Inflammatory macrophage treated with lipopolysaccharide for 1 hour (primary cell): ENCODE data around the gene TMEM174.

ENCODE experiments used
- DNase-seq, 2 donors: peaks; one replicate each; pipeline ENCODE4 v3.0.0-alpha.2; 2020 to 2022

TMEM174 gene

DNA sequence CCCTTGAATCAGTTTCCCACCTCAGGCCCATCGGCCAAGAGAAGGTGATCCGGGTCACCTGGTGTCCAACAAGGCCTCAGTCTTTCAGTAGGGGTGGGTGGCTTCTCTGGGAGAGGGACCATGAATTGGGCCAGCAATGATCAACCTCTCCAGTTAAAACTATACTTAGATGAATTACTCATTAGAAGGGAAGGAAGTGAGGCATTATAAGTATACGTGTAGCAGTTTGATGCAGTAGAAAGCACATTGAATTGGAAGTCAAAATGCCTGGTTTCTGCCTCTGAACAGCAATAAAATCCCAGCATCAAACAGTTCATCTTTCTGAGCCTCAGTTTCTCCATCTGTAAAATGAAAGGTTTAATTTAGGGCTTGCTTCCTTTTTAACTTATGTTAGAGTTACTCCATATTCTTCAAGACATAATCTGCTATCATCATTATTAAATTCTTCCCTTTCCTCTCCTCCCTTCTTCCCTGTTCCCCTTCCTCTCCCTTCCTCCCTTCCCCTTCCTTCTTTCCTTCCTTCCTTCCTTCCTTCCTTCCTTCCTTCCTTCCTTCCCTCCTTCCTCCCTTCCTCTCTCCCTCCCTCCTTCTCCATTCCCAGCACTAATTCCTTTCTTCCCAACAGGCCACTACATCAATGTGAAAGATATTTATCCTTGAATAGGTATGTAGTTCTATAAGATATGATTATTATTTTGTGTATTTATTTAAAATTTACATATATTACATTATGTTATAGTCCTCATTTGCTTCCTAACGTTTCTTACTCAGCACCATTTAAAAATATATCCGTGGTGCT lies 18.6 kb upstream of the TMEM174 start:
- DNase-seq = no peak

- no peak for DNase-seq
Observed at GRCh38 chr5:73155271-73156222, 17.4 kb upstream of the TMEM174 start.

DNA sequence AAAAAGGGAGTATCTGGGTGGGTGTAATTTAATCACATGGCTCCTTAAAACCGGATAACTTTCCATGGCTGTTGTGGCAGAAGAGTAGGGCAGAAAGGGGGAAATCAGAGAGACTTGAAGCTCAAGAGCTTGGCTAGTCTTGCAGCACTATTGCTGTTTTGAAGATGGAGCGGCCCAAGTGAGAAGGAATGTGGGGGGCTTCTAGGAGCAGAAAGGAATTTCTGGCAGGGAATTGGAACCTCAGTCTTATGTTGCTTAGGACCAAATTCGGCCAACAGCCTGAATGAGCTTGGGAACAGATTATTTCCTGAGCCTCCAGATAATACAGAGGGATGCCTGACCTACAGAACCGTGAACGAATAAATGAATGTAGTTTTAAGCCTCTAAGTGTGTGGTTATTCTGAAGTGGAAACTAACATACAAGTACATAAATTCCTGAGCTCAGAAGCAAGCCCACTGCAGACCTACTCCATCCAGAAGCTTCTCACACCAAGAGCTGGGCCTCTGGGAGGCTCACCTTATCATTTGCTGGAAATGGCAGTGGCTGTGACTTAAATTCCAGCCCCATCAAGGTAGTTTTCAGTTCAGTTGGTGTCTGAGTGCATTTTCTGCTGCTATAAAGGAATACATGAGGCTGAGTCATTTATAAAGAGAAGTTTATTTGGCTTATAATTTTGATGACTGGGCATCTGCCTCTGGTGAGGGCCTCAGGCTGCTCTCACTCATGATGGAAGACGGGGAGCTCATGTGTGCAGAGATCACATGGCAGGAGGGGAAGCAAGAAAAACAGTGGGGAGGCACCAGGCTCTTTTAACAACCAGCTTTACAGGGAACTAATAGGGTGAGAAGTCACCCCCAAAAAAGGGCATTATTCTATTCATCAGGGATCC lies 15.3 kb upstream of the TMEM174 start:
- DNase-seq = no peak

DNA sequence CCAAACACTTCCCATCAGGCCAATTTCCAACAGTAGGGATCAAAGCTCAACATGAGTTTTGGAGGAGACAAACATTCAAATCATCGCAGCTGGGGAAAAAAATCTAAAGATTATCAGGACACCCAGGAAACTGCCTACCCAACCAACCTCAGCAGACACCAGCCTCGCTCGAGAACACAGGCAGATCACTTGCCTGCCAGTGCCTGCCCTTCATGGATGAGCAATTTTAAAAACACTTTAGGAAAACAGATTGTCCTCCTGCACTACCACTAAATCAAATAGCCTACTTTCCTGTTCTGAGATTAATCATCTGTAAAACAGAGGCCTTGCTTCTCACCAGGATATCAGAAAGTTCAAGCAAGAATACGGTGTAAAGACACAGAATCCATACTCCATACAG lies 14.7 kb upstream of the TMEM174 start:
- DNase-seq = no peak

- DNase-seq = peak in 1 of 2 donors; percentile 2
Observed at GRCh38 chr5:73160239-73160671, 12.7 kb upstream of the TMEM174 start.

DNA sequence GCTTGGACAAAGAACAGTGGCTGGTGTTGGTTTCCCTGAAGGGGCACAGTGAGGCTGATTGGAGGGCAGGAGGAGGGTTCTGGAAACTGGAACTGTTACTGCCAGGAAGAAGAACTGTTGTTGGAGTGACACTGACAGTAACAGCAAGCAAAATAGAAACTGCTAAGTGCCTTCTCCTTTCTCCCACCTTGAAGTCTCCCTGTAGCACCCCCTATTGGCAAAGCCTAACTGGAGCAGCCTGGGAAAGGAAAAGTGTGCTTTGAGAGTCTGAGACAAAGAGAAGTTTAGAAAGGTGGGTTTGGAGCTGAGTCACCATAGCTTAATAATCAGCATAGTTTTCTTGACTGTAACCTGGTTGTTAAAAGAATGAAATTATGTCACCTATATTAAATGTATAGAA lies 2.5 kb upstream of the TMEM174 start:
- DNase-seq = peak; percentile 15 to 62

- no peak for DNase-seq
Observed at GRCh38 chr5:73171495-73171894, 1.5 kb upstream of the TMEM174 start.

- no peak for DNase-seq
Observed at GRCh38 chr5:73174100-73174815, 1.3 kb downstream of the TMEM174 start.

DNA sequence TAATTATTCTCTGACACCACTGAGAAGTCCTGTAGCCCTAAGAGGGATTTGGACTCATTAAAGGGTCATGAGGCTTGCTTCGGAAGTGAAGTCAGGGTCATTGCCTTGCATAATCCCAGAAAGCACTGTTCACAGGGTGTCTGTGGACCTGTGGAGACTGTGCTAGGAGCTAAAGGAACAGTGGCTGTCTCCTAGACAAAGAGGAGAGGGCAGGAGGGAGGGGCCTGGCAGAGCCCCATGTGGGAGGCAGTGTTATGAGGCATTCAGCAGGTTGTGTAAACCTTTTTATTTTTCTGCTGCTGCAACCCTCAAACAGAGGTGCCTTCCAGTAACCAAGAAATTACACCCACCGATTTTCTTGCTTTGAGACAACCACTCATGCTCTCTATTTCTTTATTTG lies 3.3 kb downstream of the TMEM174 start:
- no peak for DNase-seq

DNA sequence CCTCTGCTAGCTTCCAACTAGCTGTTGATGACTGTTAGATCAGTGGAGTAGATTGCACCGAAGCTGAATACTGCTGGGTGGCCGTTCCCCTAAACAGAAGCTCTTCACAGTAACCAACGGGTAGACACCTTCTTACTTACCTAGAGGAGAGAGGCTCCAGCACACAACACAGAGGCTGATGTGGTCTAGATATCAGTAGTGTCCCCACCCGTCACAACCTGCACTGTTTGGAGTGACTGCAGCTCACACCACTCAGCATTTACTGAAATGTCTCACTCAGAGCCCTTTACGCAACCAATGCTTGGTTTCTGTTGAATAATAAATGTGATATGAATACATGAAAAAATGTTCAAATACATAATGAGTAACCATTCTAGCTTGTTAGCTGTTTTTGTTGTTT lies 5.3 kb downstream of the TMEM174 start:
- no peak for DNase-seq

GRCh38 chr5:73179730-73180129 lies 6.7 kb downstream of the TMEM174 start:
- no peak for DNase-seq

- no peak for DNase-seq
Observed at GRCh38 chr5:73180566-73180965, 7.6 kb downstream of the TMEM174 start.

GRCh38 chr5:73182307-73182706 lies 9.3 kb downstream of the TMEM174 start:
- no peak for DNase-seq

DNA sequence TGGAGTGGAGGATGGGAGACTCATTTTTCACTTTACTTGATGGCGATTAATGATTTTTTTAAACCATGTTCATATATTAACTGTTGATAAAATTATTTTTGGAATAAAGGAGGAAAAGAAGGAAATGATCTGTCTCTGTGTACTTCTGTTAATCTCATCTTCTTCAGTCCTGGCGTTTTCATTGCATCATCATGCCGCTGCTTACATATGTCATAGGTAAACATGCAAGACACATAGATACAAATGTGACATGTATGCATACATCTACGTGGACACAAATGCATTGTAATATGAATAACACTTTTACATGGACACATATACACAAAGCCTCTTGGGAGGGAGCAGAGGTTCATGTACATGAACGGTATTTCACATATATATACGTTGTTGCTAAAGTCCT lies 10.0 kb downstream of the TMEM174 start:
- no peak for DNase-seq

GRCh38 chr5:73183481-73183891 lies 10.5 kb downstream of the TMEM174 start:
- no peak for DNase-seq

GRCh38 chr5:73186976-73187375 lies 14.0 kb downstream of the TMEM174 start:
- DNase-seq = no peak

DNA sequence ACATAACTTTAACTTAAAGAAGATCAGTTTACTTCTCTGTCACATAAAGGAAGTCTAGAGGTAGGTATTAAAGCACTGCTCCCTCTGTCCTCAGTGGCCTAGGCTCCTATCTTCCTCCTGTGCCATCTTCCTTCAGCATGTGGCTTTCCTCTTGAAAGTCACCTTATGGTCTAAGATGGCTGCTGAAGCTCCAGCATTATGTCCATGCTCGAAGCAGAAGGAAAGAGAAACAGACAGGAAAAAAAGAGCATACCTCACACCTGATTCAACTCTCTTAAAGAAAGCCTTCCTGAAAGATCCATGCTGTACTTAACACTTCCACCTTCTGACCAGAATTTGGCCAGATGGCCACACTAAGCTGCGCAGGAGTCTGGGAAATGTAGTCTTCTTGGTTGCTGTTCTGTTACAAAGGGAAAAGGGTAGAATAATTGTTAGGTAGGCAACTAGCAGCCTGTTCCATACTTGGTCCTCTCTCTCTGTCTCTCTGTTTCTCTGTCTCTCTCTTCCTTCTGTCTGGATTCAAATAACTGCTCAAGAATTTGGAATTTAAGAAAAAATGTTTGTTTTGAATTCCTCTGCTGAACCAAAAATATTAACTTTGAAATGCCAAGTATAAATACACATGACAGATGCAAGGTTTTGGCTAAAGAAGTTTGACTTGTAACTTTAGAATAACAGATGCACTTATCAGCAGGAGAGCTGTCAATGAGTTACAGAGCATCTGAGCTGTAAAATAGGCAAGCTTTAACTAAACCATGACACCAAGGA lies 16.0 kb downstream of the TMEM174 start:
- no peak for DNase-seq

DNA sequence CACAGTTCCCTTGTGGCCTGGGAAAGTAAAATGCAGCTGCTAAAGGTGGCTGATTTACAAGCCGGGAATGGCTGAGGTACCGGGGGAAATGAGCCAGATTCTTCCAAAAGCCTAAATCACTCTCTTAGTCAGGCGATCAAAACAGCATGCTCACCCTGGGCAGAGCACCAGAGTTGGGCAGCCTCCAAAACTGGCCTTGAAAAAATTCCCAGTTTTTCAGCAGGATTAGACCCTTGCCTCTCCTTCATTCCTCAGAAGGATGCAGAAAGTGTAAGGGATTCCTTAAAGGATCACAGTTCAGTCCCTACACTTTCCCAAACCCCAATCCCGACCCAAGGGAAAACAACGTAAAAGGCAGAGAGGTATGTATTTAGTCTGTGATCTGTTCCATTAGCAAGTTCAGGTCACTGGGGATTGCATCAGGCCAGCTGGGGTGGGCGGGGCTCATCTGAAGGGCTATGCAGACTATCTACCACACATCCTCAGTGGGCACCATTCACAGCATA lies 16.9 kb downstream of the TMEM174 start:
- no peak for DNase-seq

- no peak for DNase-seq
Observed at GRCh38 chr5:73192370-73192769, 19.4 kb downstream of the TMEM174 start.

DNA sequence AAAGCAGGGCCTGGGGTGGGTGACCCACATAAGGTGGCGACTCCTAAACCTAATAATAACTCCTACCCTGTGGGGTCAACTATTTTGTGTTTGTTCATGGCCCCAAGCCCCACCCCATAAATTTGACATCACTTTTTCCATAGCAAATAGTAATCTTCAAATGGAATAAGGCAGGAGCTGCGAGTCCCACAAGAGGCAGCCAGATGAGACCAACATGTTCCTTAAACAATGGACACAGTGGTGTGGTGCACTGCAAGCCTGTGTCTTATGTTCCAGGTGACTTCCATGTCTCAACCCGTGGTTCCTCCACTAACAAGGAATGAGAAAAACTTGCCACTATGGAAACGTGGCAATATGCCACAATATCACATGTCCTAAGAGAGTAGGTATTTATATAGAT lies 20.6 kb downstream of the TMEM174 start:
- DNase-seq = no peak

- no peak for DNase-seq
Observed at GRCh38 chr5:73196201-73196600, 23.2 kb downstream of the TMEM174 start.
